AG08396 (cell line): ENCODE data around the gene TANK.

Experiments used
- DNase-seq: peaks from one replicate; pipeline ENCODE4 v3.0.0; 2012; ENCODE audit warnings: low spot score, mixed read lengths

The TANK gene

GRCh38 chr2:161134547-161135518, 25.4 kb upstream of the TANK start:
- no peak for DNase-seq

- no peak for DNase-seq
Observed at GRCh38 chr2:161135951-161136593, 24.2 kb upstream of the TANK start.

GRCh38 chr2:161136696-161137324, 23.4 kb upstream of the TANK start:
- no peak for DNase-seq

- DNase-seq, result no peak
Observed at GRCh38 chr2:161138429-161138828, 21.8 kb upstream of the TANK start.

- peak; percentile 49 for DNase-seq
Observed at GRCh38 chr2:161139098-161139987, 20.9 kb upstream of the TANK start.

GRCh38 chr2:161141033-161141432, 19.2 kb upstream of the TANK start:
- no peak for DNase-seq

GRCh38 chr2:161146209-161146775, 13.9 kb upstream of the TANK start:
- DNase-seq, result no peak

- no peak for DNase-seq
Observed at GRCh38 chr2:161146996-161147395, 13.2 kb upstream of the TANK start.

GRCh38 chr2:161147856-161148255, 12.4 kb upstream of the TANK start:
- no peak for DNase-seq

GRCh38 chr2:161150704-161151103, 9.5 kb upstream of the TANK start:
- DNase-seq, result no peak

- DNase-seq, result no peak
Observed at GRCh38 chr2:161152302-161152701, 7.9 kb upstream of the TANK start.

- no peak for DNase-seq
Observed at GRCh38 chr2:161158882-161159281, 1.3 kb upstream of the TANK start.

- no peak for DNase-seq
Observed at GRCh38 chr2:161159456-161160225, 587 bp upstream of the TANK start.

- DNase-seq, result no peak
Observed at GRCh38 chr2:161161074-161161706, 962 bp downstream of the TANK start.

GRCh38 chr2:161163440-161163839, 3.2 kb downstream of the TANK start:
- DNase-seq, result no peak

GRCh38 chr2:161164161-161164560, 3.9 kb downstream of the TANK start:
- no peak for DNase-seq

GRCh38 chr2:161165266-161165665, 5.0 kb downstream of the TANK start:
- DNase-seq, result peak; percentile 25

- peak; percentile 3 for DNase-seq
Observed at GRCh38 chr2:161165811-161166210, 5.6 kb downstream of the TANK start.

- no peak for DNase-seq
Observed at GRCh38 chr2:161166538-161167409, 6.5 kb downstream of the TANK start.
